GM18526 (cell line): ENCODE measurements around the gene ZNF106.

Source experiments
- POLR2A ChIP-seq: IDR thresholded peaks from 3 replicates; pipeline ENCODE4 v1.6.1; 2011; ENCODE audit not compliant: insufficient read length; ENCODE audit errors: extremely low read depth

ZNF106 gene

DNA sequence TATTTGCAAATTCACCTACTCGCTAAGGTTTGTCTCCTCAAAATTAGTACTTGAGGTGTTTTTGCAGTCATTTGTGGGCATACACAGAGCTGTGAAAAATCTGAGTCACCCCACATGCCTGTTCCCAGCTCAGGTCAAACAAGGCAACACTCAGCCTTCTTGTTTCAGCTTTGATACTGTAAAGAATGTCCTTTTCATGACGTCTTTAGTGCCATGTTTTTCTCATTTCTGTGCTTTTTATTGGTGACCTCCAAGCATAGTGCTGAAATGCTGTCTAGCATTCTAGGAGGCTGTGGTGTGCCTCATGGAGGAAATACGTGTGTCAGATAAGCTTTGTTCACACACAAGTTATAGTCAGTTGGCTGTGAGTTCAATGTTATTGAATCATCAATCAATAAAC is 122.8 kb downstream of the ZNF106 start:
- TF ChIP-seq POLR2A = no peak

DNA sequence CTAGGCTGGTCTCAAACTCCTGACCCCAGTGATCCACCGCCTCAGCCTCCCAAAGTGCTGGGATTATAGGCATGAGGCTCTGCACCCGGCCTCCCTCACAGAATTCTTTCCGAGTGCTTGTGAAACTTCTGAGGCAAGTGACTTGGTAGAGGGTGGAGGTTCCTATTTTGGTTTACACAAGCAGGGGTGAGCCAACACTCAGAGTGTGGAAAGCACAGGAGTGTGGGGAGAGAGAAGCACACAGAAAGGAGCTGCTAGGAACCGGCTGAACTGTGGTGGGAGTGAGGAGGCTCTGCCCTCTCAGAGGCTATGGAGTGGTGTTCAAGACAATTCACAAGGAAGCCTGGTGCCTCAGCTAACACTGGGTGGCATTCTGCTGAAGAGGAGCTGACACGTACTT is 123.9 kb downstream of the ZNF106 start:
- no peak for TF ChIP-seq POLR2A

DNA sequence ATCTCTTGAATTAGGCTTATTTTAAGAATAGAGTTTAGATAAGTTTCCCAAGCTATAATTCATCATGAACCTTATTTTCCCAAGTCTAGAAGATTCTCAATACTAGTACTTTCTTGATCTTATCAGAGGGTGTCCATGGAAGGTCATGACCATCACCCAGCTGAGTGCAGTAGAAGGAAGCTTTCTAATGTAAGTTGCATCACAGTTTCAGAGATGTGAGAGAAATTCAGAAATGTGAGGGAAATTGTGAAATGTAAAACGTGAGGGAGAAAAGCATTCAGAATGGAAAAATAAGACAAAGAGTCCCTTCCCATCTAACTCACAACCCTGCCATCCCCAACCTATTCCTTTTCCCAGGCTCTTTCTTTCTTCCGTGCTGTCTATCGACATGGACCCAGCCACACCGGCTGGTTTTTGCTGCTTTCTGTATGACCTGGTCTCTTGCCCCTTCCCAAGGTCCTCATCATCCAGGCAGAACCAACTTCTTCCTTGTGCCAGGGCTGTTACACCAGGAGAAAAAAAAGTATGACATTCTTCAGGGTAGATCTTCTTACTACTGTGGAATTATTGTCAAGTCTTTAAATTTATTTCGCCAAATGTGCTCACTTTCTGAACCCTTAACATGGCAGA is 124.9 kb downstream of the ZNF106 start:
- TF ChIP-seq POLR2A = no peak

DNA sequence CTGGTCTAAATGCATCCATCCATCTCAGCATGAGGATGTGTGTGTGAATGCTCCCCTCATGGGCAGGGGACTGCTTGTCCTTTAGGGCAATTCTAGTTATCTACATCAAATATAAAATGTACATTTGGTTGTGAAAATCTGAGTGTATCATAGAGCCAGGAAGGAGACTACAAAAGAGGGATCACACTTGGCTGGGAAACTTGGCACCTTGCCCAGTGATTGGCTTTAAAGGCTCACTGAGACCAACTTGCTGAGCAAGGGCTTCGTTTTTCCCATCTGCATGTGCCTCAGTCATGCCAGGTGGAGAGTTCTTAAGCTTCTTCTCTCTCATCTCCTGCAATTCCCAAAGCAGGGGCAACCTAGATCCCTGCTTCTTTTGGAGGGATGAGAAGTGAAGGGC is 126.4 kb downstream of the ZNF106 start:
- TF ChIP-seq POLR2A = no peak

DNA sequence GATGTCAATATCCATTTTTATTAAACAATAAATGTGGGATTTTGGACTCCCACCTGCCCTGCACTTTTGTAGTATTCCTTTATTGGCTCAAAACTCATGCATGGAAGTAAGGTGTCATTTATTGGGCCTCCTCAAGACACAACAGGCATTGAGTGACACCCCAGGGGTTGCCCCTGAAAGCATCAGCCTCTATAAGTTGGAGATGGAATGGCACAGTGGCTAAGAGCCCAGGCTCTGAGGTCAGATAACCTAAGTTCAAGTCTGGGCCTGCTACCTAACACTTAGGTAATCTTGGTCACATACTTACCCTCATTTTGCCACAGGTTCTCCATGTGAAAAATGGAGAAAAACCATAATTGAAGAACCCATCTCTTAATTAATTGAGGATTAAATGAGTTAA is 127.0 kb downstream of the ZNF106 start:
- no peak for TF ChIP-seq POLR2A

DNA sequence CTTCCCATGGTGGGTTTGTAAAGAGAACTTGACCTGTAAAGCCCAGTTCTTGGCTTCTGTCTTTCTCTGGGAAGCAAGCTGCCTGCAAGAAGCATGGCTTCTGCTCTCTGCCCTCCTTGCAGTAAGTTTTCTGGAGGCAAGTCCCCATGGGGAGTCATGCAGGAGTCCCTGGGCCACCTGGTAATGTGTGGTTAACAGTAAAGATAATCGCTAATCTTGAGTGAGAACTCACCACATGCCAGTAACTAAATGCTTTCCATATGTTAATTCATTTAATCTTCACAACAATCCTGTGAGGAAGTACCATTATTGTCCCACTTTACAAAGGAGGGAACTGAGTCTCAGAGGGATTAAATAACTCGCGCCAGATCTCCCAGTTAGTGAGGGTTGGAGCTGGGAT is 127.5 kb downstream of the ZNF106 start:
- no peak for TF ChIP-seq POLR2A
